ENCODE measurements around the gene GPBAR1. TPM values are rescaled to one million over a fixed set of nuclear protein-coding genes. Genes with fewer than 3 reads are reported as not detected.

The GPBAR1 gene
- total and polyA plus RNA-seq, 5 experiments from 2014 or later: 0.14 to 1.4 (median 0.41) TPM

GRCh38 chr2:218245214-218245613 lies 15.6 kb upstream of the GPBAR1 start:
- POLR2A ChIA-PET: interaction anchor here (2.0 to 3.5 kb wide), 2 partner anchors 20 to 25 kb away, joined by 6 to 9 read pairs; no protein-coding TSS in a partner anchor
- H3K4me3 Mint-ChIP-seq: peak overlapping the region in 3 of 10 donors; percentile 4 to 39 (median 20)
- no peaks in the 10 kb centered on the region for H3K27me3 Mint-ChIP-seq
- DNase-seq: no peak
- H3K36me3 Mint-ChIP-seq: peaks cover 3 to 99% (median 27%) of the 10 kb centered on the region in 3 donors
- H3K9me3 Mint-ChIP-seq: no peaks in the 10 kb centered on the region
- peak; percentile 58 to 70 for ATAC-seq
- H3K27ac Mint-ChIP-seq: peak overlapping the region; percentile 53 to 94 (median 84)
- peaks cover 13 to 57% (median 43%) of the 10 kb centered on the region in 4 donors for H3K4me1 Mint-ChIP-seq

GRCh38 chr2:218249691-218250090 lies 11.1 kb upstream of the GPBAR1 start:
- no peak for ATAC-seq
- Mint-ChIP-seq H3K9me3 (no peaks in the 10 kb centered on the region), H3K4me1 (peaks cover 7 to 23% (median 10%) of the 10 kb centered on the region in 4 donors), H3K36me3 (peaks cover 0 to 99% (median 23%) of the 10 kb centered on the region in 3 donors), H3K4me3 (no peak overlapping the region), H3K27ac (peak overlapping the region in 8 of 10 donors; percentile 20 to 66 (median 49)), H3K27me3 (no peaks in the 10 kb centered on the region)
- POLR2A ChIA-PET: no interaction called here
- no peak for DNase-seq

- POLR2A ChIA-PET: interaction anchor here (0.9 to 1.1 kb wide), 2 partner anchors 23 to 28 kb away, joined by 3 read pairs; no protein-coding TSS in a partner anchor
- DNase-seq: no peak
- no peak for ATAC-seq
- no peaks in the 10 kb centered on the region for H3K27me3 Mint-ChIP-seq
- H3K9me3 Mint-ChIP-seq: no peaks in the 10 kb centered on the region
- H3K27ac Mint-ChIP-seq: peak overlapping the region in 9 of 10 donors; percentile 19 to 79 (median 43)
- H3K4me3 Mint-ChIP-seq: no peak overlapping the region
- H3K4me1 Mint-ChIP-seq: peaks cover 5 to 15% (median 8%) of the 10 kb centered on the region in 4 donors
- peaks cover 0 to 90% (median 17%) of the 10 kb centered on the region in 3 donors for H3K36me3 Mint-ChIP-seq
Observed at GRCh38 chr2:218252509-218253231, 8.1 kb upstream of the GPBAR1 start.

GRCh38 chr2:218253232-218253625 lies 7.6 kb upstream of the GPBAR1 start:
- ATAC-seq (no peak), DNase-seq (no peak)
- H3K4me1 Mint-ChIP-seq: peaks cover 7 to 18% (median 11%) of the 10 kb centered on the region in 4 donors
- POLR2A ChIA-PET: no interaction called here
- H3K27ac Mint-ChIP-seq: peak overlapping the region in 7 of 10 donors; percentile 26 to 79 (median 38)
- peaks cover 0 to 84% (median 14%) of the 10 kb centered on the region in 3 donors for H3K36me3 Mint-ChIP-seq
- H3K27me3 Mint-ChIP-seq: no peaks in the 10 kb centered on the region
- H3K9me3 Mint-ChIP-seq: no peaks in the 10 kb centered on the region
- peak overlapping the region in 1 of 10 donors; percentile 14 for H3K4me3 Mint-ChIP-seq

GRCh38 chr2:218255446-218255845 lies 5.4 kb upstream of the GPBAR1 start:
- Mint-ChIP-seq H3K27ac (peak overlapping the region in 6 of 10 donors; percentile 1 to 79 (median 40)), H3K36me3 (peaks cover 0 to 63% (median 4%) of the 10 kb centered on the region in 3 donors), H3K4me3 (no peak overlapping the region), H3K9me3 (no peaks in the 10 kb centered on the region), H3K27me3 (no peaks in the 10 kb centered on the region), H3K4me1 (peaks cover 13 to 32% (median 26%) of the 10 kb centered on the region in 4 donors)
- no peak for DNase-seq
- POLR2A ChIA-PET: no interaction called here
- ATAC-seq: no peak

GRCh38 chr2:218256612-218257350 lies 4.0 kb upstream of the GPBAR1 start:
- peak overlapping the region; percentile 14 to 95 (median 92) for H3K27ac Mint-ChIP-seq
- H3K4me3 Mint-ChIP-seq: peak overlapping the region in 1 of 10 donors; percentile 67
- peaks cover 0 to 50% (median 4%) of the 10 kb centered on the region in 3 donors for H3K36me3 Mint-ChIP-seq
- H3K4me1 Mint-ChIP-seq: peaks cover 13 to 35% (median 25%) of the 10 kb centered on the region in 4 donors
- no peaks in the 10 kb centered on the region for H3K27me3 Mint-ChIP-seq
- H3K9me3 Mint-ChIP-seq: no peaks in the 10 kb centered on the region
- DNase-seq: no peak
- POLR2A ChIA-PET: interaction anchor here (0.6 to 2.8 kb wide), 4 partner anchors 10 to 49 kb away, joined by 3 to 9 read pairs (median 4); partner anchors contain the start of gene ARPC2
- ATAC-seq: peak; percentile 5 to 7

GRCh38 chr2:218257390-218257981 lies 3.3 kb upstream of the GPBAR1 start:
- Mint-ChIP-seq H3K27ac (peak overlapping the region; percentile 35 to 95 (median 92)), H3K27me3 (no peaks in the 10 kb centered on the region), H3K4me1 (peaks cover 13 to 35% (median 24%) of the 10 kb centered on the region in 4 donors), H3K9me3 (no peaks in the 10 kb centered on the region), H3K36me3 (peaks cover 0 to 43% (median 2%) of the 10 kb centered on the region in 3 donors), H3K4me3 (peak overlapping the region; percentile 3 to 69 (median 52))
- ATAC-seq (peak; percentile 75 to 80), DNase-seq (peak in 9 of 10 donors; percentile 46 to 72 (median 61))
- POLR2A ChIA-PET: interaction anchor here (0.7 to 2.8 kb wide), 4 partner anchors 10 to 41 kb away, joined by 3 to 9 read pairs (median 4); partner anchors contain the start of gene ARPC2

GRCh38 chr2:218259099-218259961 lies 1.5 kb upstream of the GPBAR1 start:
- DNase-seq: no peak
- Mint-ChIP-seq H3K27me3 (no peaks in the 10 kb centered on the region), H3K4me1 (peaks cover 10 to 41% (median 26%) of the 10 kb centered on the region in 4 donors), H3K4me3 (no peak overlapping the region), H3K9me3 (no peaks in the 10 kb centered on the region), H3K36me3 (peaks cover 0 to 33% (median 2%) of the 10 kb centered on the region in 3 donors), H3K27ac (peak overlapping the region; percentile 34 to 91 (median 82))
- POLR2A ChIA-PET: interaction anchor here (0.7 kb wide), 1 partner anchor 12 kb away, joined by 3 read pairs; no protein-coding TSS in a partner anchor
- no peak for ATAC-seq

GRCh38 chr2:218260166-218260565 lies 649 bp upstream of the GPBAR1 start:
- POLR2A ChIA-PET: no interaction called here
- H3K4me1 Mint-ChIP-seq: peaks cover 10 to 41% (median 26%) of the 10 kb centered on the region in 4 donors
- DNase-seq (no peak), ATAC-seq (no peak)
- no peaks in the 10 kb centered on the region for H3K9me3 Mint-ChIP-seq
- no peak overlapping the region for H3K4me3 Mint-ChIP-seq
- peaks cover 0 to 26% (median 2%) of the 10 kb centered on the region in 3 donors for H3K36me3 Mint-ChIP-seq
- no peaks in the 10 kb centered on the region for H3K27me3 Mint-ChIP-seq
- peak overlapping the region in 8 of 10 donors; percentile 59 to 91 (median 81) for H3K27ac Mint-ChIP-seq

- Mint-ChIP-seq H3K4me1 (peaks cover 10 to 44% (median 34%) of the 10 kb centered on the region in 4 donors), H3K4me3 (peak overlapping the region in 2 of 10 donors; percentile 34 to 52), H3K27ac (peak overlapping the region in 8 of 10 donors; percentile 5 to 86 (median 42)), H3K36me3 (peaks cover 0 to 21% (median 0%) of the 10 kb centered on the region in 3 donors), H3K27me3 (no peaks in the 10 kb centered on the region), H3K9me3 (no peaks in the 10 kb centered on the region)
- DNase-seq (no peak), ATAC-seq (no peak)
- POLR2A ChIA-PET: interaction anchor here (0.7 to 1.1 kb wide), 3 partner anchors 8 to 22 kb away, joined by 3 to 6 read pairs (median 4); partner anchors contain the start of genes AAMP and PNKD
Observed at GRCh38 chr2:218261423-218262236, 815 bp downstream of the GPBAR1 start.

GRCh38 chr2:218262237-218262600 lies 1.4 kb downstream of the GPBAR1 start:
- Mint-ChIP-seq H3K4me3 (no peak overlapping the region), H3K27me3 (no peaks in the 10 kb centered on the region), H3K9me3 (no peaks in the 10 kb centered on the region), H3K36me3 (peaks cover 0 to 26% (median 0%) of the 10 kb centered on the region in 3 donors), H3K27ac (peak overlapping the region in 2 of 10 donors; percentile 22 to 49), H3K4me1 (peaks cover 12 to 43% (median 36%) of the 10 kb centered on the region in 4 donors)
- ATAC-seq: no peak
- no peak for DNase-seq
- POLR2A ChIA-PET: interaction anchor here (1.1 kb wide), 2 partner anchors 8 to 22 kb away, joined by 4 to 6 read pairs; partner anchors contain the start of genes AAMP and PNKD

Data from naive thymus-derived CD8-positive, alpha-beta T cell (primary cell).